NCI-H146 treated with DMSO at 0.1 percent for 48 hours (cell line): ENCODE data around the gene CTSZ.
"Not testable (repeated sequence)": the region's sequence is repeated elsewhere in the genome, so short reads cannot be mapped to it uniquely, and the experiment has no call there.

Source experiments
- DNase-seq: peaks from one replicate; lab custom pipeline; 2025; ENCODE audit not compliant: unreplicated experiment; lab: John Stamatoyannopoulos, UW

CTSZ gene

DNA sequence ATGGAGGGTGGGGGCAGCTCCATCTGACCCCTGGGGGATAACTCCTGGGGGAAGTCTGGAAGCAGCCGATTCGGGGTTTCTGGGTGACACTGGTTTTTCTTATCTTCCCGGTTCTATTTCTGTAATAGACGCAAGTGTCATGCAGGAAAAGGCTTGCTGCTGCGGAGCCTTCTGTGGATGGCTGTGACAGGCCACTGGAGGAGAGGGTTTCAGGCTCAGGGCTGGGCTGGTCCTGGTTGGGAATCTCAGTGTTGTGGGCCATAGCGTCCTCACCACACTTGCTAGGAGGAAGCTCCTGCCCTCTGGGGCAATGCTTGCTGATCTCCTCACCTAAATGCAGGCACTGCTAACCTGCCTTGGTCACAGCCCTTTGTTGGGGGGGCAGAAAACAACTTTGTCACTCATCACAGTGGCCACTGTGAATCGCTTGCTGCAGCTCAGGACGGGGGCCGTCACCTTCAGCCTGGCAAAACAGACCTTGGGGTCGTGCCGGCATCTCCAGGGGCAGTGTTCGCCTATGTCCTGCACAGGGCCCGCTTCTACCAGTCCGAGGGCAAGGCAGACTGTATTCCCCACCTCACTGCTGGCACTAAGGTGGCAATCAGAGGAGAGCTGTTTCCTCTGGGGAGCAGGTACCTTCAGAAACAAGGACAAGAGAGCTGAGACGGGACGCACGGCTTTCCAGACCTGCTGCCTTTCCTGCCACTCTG is 7.8 kb upstream of the CTSZ start:
- no peak for DNase-seq

DNA sequence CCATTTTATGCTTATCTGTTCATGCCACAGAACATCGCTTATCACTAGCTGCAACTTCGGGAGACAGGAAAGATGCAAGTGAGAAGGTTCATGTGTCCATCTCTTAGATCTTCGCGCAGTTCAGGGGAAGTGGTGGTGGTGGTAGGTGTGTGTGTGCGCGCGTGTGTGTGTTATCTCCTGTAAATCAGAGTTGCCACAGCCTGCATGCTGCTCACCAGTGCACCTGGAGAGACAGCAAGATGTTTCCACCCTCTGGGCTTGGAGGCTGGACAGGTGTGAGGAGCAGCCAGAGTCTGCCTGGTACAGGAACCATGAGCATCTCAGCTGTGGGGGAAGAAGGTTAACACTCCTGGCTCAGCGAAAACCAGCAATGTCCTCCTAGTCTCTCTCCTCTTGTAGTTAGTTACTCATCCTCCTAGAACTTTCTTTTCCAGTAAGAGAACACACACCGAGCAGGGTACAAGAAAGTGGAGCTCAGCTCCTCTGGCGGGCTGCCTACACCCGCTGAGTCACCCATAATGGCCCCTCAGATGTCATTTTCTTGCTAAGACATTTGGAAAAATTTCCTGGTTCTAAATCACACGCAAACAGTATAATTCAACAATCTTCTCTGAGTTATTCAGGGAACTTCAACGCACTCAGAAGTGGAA is 7.0 kb upstream of the CTSZ start:
- DNase-seq: no peak

DNA sequence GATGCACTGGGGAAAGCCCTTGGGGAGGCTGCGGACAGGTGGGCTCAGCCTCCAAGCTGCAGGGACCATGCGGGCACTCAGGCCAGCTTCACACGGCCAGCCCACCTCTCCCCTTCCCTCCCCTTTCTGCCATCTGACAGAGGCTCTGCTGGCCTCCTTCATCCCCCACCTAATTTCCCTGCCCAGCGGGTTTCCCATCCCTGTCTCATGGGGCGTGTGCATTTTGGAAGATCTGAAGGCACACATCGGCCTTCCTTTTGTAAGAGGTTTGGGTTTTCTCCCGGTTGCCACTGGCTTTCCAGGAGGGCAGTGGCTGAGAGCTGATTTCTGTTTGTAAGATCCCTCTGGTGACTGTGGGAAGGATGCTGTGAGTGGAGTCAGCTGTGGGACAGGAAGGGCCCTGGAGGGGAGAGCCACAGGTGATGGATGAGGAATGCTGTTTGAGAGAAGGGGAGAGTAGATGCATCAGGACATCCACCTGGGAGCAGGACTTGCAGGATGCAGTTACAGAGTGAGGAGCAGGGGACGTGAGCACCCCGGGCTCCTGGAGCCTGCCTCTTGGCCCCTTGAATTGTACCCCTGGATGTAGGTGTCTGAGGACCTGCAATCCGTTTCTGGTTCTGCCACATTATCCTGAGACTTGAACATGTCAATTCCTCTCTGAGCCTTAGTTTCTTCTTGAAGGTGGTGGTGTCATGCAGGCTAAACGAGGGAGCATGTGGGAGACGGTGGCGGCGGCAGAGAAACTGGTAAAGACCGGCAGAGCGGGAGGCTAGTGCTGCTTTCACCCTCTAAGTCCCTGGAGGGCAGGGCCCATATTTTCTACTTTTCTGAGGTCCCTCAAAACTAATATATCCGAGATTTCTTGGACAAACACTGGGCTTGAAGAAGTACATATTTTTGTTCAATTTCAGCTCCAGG is 6.2 kb upstream of the CTSZ start:
- no peak for DNase-seq

DNA sequence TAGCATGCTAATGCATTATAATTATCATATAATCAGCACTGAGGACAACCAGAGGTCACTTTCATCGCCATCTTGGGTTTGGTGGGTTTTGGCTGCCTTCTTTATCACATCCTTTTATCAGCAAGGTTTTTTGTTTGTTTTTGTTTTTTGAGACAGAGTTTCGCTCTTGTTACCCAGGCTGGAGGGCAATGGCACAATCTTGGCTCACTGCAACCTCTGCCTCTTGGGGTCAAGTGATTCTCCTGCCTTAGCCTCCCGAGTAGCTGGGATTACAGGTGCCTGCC is 4.8 kb upstream of the CTSZ start:
- DNase-seq: not testable (repeated sequence)

DNA sequence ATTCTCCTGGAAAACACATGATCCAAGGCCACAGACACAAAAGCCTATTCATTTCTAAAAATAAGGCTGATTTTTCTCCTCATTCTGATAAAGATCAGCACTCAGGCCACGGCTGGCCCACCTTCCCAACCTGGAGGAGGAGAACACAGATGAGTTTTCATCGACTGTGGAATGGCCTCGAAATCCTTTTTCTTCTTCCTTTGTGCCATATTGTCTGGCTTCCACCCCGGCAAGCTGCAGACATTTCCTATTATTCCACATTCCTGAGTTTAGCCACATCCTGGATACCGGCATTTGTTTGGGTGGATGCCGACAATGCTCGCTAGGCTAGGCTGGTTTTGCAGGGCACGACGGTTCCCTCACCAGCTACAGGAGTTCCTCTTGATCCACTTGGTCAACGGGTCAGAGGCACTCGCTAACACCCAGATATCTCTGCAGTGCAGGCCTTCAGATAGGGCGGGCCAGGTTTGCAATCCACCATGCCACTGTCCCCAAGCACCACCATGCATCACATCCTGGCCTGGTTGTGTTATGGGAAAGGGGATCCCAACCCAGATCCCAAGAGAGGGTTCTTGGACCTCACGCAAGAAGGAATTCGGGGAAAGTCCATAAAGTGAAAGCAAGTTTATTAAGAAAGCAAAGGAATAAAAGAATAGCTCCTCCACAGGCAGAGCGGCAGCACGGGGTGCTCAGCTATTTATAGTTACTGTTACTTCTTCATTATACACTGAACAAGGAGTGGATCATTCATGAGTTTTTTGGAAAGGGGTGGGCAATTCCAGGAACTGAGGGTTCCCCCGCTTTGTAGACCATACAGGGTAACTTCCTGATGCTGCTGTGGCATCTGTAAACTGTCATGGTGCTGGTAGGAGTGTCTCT is 4.2 kb upstream of the CTSZ start:
- DNase-seq: no peak

DNA sequence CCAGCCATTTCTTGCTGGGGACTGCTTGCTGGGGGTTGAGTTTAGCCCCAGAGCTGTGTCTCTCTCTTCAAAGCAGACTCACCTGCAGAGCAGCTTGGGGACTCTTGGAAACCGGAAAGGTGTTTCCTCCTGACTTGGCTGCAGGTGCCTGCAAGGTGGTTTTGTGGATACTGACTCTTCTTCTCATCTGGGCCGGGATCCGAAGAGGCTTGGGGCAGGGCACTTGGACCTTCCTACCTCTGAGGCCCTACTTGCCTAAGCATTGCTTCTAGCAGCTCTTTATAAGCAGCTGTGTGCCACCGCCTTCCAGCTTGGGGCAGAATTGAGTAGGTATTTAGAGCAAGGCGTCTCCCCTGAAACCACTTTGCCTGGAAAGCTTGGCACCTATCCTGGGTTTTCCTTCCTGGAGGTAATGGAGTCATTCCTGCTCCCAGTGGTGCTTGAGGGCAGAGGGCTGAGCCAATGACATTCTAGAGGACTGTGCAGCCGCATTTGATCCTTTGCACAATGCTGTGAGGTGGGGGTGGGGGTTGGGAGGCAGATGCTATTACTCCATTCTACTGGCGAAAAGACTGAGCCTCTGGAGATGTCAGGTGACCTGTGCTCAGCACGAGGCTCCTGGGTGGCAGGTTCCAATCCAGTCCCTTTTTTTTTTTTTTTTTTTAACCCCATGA is 3.4 kb upstream of the CTSZ start:
- no peak for DNase-seq

DNA sequence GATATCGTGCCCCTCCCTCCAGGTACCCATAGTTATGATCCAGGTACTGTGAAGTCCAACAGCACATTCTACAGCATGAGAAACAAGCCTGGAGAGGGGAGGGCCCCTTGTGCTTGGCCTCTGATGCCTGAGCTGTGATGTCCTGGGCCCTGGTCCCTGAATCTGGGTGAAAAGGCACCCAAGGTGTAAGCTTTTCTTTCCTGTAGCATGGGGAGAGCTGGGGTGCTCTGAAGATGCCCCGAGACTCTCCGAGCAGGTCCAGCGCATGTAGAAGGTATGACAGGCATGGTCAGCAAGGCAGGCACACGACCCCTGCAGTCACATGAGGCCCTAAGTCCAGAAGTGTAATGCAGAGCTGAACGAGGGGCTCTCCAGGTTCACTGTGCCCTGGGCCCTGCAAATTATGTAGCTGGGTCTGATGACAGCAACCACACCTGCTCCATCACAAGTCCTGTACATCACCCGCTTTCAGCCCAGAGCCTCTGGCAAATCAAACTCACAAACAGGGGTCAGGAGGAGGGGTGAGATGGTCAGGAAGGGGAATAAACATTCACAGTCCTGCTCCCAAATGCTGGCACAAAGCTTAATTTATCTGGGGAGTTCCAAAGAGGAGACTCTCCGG is 1.8 kb upstream of the CTSZ start:
- DNase-seq: no peak

DNA sequence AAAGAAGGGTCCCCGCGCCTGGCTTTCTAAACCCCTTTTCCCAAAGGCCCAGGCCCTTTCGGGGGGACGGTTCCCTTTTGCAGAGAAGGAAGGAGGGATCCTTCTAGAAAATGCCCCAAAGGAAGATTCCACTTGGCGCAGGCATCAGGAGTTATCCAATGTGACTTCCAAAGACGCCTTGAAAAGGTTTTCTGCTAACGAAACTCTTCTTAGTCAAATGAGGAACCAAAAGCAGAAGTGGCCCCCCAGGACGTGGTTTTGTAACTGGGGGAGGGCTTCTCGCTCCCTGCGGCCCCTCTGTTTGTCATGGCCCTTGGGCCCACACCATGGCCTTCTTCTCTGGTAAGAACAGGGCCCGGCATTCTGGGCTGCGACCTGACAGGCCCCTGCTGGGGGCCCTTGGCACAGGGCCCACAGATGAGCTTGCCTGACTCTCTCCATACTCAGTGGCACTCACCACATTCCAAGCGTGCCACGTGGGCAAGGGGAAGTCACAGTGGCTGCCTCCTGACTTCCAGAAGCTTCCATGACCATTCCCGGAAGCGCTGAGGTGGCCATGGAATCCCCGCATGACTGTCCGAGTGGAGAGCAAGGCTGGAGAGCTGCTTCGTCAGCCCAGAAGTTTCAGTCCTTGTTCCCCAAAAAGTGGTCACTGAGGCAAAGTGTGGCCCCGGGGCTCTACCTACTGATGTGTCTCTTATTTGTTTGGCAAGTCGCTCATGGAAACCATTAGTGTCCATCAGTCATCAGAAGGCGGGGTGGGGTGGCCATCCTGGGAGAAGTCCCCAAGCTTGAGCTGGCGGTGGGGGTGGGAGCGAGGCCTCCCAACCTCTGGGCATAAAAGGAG is 834 bp upstream of the CTSZ start:
- DNase-seq: no peak

DNA sequence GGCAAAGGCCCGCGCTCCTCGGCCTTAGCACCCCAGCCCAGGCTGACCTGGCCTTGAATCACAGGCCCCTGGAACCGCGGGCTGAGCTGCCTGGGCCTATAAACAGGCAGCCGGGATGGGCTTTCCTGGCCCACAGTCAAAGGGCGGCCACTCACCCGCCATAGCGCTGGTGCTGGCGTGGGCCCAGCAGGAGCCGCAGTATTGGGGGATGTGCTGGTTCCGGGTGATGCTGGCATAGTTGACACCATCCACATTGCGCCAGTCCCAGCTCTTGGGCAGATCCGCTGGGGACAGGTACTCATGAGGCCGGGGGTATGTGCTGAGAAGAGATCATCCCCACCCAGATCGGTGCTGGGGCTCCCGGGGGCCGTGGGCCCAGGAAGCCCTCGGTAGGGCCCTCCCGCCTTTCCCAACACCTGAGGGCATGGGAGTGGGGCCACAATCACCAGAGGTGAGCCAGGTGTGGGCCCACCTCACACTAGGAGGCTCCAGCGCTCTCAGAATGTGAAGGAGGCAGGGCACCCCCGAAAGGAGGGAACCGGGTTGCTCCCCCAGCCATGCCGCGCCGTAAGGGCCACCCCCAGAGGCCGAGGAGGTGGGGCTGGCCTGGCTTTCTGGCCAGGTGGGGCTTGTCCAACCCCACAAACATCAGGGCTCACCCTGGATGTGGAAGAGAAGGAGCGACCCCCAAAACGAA is 739 bp downstream of the CTSZ start:
- DNase-seq: no peak

DNA sequence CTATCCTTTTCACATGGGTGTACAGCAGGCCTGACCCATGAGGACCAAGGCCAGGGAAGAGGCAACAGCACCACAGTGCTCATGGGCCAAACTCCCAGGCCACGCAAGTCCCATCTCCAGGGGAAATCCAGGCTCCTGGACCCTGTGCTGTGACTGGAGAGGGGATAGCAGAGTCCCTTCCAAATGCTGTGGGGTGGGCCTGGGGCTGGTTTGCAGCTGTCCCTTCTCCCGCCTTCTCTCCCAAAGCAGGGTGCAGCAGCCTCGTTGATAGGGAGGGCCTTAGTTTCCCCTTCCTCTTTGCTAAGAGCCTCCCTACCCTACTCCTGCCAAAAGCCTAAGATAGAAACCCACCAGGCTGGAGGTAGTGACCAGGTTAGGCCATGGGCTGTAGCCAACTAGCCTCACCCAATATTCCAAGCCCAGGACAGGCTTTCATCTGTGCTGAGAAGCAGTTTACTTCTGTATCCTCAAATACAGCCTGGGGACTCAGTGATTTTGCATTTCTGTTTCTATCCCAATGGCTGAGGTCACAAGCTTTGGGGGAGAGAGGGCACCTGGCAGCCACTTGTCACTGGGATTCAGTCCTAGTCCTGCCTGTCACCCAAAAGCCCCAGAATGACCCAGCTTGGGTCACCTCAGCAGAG is 1.4 kb downstream of the CTSZ start:
- DNase-seq: no peak

DNA sequence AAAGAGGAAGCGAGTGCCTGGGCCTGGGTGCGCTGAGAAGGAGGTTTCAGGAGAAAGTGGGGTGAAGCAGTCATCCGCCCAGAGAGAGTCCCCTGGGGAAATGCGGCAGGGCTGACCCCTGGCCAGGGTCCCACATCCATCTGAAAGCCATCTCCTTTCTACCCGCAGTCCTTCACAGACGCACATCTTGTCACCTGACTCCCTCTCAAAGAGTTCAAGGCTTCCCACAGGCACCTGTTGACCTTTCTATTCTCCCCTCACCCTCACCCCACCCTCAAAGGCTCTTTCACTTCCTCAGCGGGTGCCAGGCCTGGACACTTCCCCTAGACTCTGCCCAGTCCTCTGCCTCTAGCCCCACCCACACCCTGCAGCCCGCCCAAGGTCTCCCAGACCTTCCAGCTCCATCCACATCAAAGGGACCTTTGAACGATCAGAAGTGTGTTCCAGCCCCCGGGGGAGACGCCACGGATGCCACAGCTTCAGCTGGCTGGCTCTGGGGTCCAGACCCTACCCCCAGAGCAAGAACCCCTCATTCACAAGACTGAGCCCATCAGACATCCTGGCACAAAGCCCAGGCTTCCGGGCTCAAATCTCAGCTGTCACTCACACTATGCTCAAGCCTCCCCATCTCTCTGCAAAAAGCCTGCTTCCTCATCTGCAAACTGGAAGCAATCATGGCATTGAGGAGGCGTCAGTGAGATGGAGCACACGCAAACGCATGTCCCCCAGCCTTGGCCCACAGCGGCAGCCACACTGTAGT is 2.1 kb downstream of the CTSZ start:
- DNase-seq: no peak

DNA sequence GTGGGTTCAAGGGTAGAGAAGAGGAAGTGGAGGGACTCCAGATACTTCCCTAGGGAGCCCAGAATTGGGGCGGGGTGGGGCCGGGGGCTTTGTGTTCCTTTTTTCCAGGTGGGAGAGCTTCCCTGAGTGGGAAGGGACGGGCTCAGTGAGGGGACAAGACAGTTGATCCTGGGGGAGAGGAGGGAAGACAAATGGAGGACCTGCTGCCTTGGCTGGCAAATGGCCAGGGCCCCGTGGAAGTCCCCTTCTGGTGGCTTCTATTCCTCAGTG is 2.6 kb downstream of the CTSZ start:
- DNase-seq: no peak

DNA sequence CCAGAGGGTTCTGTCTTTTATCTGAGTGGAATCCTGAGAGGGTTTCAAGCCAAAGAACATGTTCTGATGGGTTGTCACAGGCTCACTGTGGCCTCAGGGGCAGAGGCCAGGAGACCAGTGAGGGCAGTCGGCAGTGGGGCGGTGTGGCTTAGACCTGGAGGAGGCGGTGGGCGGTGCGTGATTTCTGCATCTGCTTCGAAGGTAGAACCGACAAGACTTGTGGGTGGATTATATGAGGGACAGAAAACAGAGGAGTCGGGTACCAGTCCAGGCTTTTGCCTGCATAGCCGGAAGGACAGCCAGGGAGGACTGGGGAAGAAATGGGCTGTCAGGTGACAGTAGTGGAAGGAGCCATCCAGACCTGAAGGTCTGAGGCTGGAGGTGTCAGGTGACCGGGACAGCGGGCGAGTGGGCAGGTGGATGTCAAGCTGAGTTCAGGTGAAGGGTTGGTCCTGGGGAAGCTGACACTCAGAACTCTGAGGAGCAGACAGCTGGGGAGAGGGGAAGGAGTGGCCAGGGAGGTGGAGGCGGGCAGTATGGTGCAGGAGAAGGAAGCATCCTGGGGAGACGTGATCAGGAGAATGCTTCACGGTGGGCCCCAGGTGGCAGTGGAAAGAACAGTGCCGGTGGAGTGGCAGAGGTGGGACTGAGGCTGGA is 3.1 kb downstream of the CTSZ start:
- DNase-seq: no peak

DNA sequence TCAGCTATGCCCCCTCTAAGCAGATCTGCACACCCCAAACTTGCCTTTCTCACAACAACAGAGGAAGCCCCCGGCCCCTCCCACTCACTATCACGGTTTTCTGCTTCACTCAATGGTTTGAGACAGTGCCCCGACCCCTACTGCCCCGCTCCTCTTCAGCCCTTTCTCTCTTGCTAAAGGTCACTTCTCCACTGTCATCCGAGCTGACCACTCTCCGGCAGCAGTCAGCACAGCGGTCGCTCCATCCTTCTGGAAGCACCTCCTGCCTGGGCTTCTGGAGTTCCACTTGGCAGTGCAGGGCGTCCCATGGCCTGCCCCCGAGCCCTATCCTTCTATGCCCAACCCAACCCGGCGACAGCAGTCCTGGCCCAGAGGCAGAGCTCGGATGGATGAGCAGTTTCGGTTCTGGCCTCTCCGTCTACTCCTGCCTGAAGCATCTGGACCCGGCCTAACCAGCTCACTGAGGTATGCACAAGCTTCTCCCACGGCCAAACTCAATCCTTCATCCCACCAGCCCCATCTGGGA is 4.1 kb downstream of the CTSZ start:
- DNase-seq: no peak

DNA sequence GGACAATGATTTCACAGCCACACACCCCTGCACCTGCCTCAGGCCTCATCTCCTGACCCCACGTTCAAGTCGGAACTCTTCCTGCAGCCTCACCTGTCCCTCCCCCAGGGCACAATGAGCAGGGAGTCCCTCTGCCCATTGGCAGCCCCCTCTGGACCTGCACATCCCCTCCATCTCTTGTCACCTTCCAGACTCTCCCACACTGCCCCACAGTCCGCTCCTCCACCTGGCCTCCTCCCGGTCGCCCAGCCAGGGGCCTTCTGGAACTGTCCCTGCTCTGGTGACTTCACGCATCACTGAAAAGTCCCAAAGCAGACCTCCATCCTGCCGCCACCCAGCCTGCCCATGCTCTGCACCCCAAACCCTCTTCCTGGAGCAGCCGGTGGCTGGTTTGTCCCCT is 4.7 kb downstream of the CTSZ start:
- DNase-seq: no peak

DNA sequence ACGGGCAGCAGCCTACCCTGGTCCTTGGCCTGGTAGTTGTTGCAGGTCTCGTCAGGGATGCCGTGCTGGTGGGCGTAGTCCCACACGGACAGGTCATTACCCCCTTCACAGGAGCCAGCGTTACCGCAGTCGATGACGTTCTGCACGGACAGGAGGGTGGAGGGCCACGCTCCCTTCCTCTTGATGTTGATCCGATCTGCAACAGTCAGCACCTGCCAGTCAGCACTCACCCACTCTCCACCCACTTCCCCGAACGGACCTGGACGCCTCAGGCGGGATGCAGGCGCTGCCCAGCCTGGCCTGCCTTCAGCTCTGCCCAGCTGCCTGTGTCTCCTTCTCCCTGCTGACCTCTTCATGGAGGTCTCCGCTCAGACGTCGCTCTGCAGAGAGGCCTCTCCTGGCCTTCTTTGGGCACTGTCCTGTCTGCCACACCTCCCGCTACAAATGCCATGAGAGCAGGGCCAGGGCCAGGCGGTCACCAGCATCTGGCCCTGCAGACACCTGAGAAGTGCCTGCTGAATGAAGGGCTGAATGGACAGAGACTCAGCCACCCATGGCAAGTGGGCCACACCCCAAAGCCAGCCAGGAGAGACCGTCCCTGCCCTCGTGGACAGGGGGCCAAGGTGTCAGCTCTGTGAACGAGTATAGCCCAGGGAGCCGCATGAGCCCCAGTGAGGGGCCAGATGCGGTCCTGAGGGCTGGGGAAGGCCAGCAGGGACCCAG is 5.4 kb downstream of the CTSZ start:
- no peak for DNase-seq
